Measurements from ENCODE around the gene PTPN11. TPM values are rescaled to one million over a fixed set of nuclear protein-coding genes. Genes with fewer than 3 reads are reported as not detected.

Gene PTPN11
- total and polyA plus RNA-seq, 2 of the 13 experiments (the other 11 are each of a cell fraction or from before 2014, with no cell fraction given), result 30.0 to 63.5 TPM

DNA sequence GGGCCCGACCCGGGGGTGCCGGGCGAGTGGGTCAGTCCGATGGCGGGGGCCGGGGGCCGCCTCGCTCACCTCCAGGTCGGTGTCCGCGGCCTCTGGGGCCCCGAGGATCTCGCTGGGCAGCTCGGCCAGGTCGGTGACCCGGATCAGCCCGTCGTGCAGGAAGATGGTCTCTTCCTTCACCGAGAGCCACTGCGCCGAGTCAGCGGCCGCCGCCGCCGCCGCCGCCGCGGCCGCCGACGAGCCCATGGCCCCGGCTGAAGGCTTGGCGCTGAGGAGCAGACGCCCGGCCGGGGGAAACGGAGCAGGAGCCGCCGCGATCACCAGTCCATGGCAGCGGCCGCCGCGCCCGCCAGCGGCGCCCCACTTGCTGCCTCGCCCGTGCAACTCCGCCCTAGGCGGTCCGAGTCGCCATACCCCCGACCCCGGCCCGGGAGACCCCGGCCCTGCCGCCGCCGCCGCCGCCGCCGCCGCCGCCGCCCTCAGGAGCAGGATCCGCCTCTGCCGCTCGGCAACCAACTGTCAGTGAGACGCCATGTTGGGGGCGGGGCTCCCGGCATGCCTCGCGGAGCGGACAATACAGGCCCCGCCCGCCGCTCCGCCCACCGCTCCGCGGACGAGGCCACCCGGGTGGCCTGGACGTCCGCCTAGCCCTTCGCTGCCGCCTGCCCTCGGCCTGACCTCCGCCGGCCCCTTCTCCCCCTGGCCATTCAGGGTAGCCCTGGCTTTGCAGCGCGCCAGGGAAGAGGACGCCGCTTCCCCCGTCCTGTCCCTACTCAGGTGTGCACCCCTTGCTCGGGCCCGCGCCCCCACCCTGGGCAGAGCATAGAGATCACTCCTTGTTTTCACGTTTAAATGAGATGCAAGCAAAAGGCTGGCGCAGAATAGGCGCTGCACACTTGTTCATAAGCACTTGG is 36.6 kb upstream of the PTPN11 start, which contains the start of gene HECTD4 (continued):
- TF ChIP-seq ZNF747 (CRISPR knock-in tag; IDR thresholded peaks at IDR 0.05; ENCODE audit: borderline replicate concordance), result peak; percentile 93
- peak; percentile 72 for TF ChIP-seq SMYD3 (CRISPR knock-in tag; IDR thresholded peaks at IDR 0.05)
- peak; percentile 34 to 48; a peak in 1 of 4 replicates for TF ChIP-seq NR2F1 (CRISPR knock-in tag; IDR thresholded peaks at IDR 0.05)
- TF ChIP-seq TARDBP (CRISPR knock-in tag; IDR thresholded peaks at IDR 0.05), result peak; percentile 72
- 0 out of 2 replicates have a peak, but pooled peaks have one; percentile 36 for TF ChIP-seq SIX4 (CRISPR knock-in tag; IDR thresholded peaks at IDR 0.05)
- TF ChIP-seq, protein P1, sequence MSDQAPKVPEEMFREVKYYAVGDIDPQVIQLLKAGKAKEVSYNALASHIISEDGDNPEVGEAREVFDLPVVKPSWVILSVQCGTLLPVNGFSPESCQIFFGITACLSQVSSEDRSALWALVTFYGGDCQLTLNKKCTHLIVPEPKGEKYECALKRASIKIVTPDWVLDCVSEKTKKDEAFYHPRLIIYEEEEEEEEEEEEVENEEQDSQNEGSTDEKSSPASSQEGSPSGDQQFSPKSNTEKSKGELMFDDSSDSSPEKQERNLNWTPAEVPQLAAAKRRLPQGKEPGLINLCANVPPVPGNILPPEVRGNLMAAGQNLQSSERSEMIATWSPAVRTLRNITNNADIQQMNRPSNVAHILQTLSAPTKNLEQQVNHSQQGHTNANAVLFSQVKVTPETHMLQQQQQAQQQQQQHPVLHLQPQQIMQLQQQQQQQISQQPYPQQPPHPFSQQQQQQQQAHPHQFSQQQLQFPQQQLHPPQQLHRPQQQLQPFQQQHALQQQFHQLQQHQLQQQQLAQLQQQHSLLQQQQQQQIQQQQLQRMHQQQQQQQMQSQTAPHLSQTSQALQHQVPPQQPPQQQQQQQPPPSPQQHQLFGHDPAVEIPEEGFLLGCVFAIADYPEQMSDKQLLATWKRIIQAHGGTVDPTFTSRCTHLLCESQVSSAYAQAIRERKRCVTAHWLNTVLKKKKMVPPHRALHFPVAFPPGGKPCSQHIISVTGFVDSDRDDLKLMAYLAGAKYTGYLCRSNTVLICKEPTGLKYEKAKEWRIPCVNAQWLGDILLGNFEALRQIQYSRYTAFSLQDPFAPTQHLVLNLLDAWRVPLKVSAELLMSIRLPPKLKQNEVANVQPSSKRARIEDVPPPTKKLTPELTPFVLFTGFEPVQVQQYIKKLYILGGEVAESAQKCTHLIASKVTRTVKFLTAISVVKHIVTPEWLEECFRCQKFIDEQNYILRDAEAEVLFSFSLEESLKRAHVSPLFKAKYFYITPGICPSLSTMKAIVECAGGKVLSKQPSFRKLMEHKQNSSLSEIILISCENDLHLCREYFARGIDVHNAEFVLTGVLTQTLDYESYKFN (CRISPR knock-in tag; conservative IDR thresholded peaks at IDR 0.05), result peak; percentile 52; the same call in 1 of the 2 replicates
- peak; percentile 86 for TF ChIP-seq TAF1 (CRISPR knock-in tag; IDR thresholded peaks at IDR 0.05)
- peak; percentile 51 for TF ChIP-seq ZNF883 (CRISPR knock-in tag; IDR thresholded peaks at IDR 0.05; ENCODE audit: not compliant biosample characterization)
- peak; percentile 38; the same call in 1 of the 2 replicates for TF ChIP-seq ARHGAP35 (CRISPR knock-in tag; IDR thresholded peaks at IDR 0.05; ENCODE audit: borderline replicate concordance)
- peak; percentile 80 for TF ChIP-seq GABPB1 (CRISPR knock-in tag; IDR thresholded peaks at IDR 0.05)
- TF ChIP-seq ZNF788 (CRISPR knock-in tag; IDR thresholded peaks at IDR 0.05; ENCODE audit: borderline replicate concordance), result peak; percentile 92
- 0 out of 2 replicates have a peak, but pooled peaks have one; percentile 70 for TF ChIP-seq HOXD1 (CRISPR knock-in tag; IDR thresholded peaks at IDR 0.05)
- TF ChIP-seq ZNF496 (CRISPR knock-in tag; IDR thresholded peaks at IDR 0.05; ENCODE audit: insufficient replicate concordance), result no peak
- peak; percentile 52 for TF ChIP-seq IKZF5 (CRISPR knock-in tag; IDR thresholded peaks at IDR 0.05)
- peak; percentile 67; the same call in 1 of the 2 replicates for TF ChIP-seq ATF7-NPFF (CRISPR knock-in tag; IDR thresholded peaks at IDR 0.05; ENCODE audit: low read depth)
- TF ChIP-seq MED1 (CRISPR knock-in tag; IDR thresholded peaks at IDR 0.05), result peak; percentile 22; the same call in 1 of the 2 replicates
- no peak for TF ChIP-seq TCF12 (IDR thresholded peaks at IDR 0.05)
- TF ChIP-seq TCF12 (CRISPR knock-in tag; IDR thresholded peaks at IDR 0.05), result peak; percentile 36; the same call in 1 of the 2 replicates
- TF ChIP-seq HDAC1 (CRISPR knock-in tag; IDR thresholded peaks at IDR 0.05), result peak; percentile 70
- 0 out of 2 replicates have a peak, but pooled peaks have one; percentile 51 for TF ChIP-seq KLF6 (CRISPR knock-in tag; IDR thresholded peaks at IDR 0.05)
- TF ChIP-seq KMT2B (CRISPR knock-in tag; IDR thresholded peaks at IDR 0.05), result peak; percentile 84
- no peak for TF ChIP-seq ZNF251 (CRISPR knock-in tag; IDR thresholded peaks at IDR 0.05)
- peak; percentile 49; the same call in 1 of the 2 replicates for TF ChIP-seq ISL2 (CRISPR knock-in tag; IDR thresholded peaks at IDR 0.05)
- peak; percentile 46; the same call in 1 of the 2 replicates for TF ChIP-seq MYNN (CRISPR knock-in tag; IDR thresholded peaks at IDR 0.05; ENCODE audit: low read depth)
- no peak for TF ChIP-seq ZNF552 (CRISPR knock-in tag; IDR thresholded peaks at IDR 0.05; ENCODE audit: borderline replicate concordance)
